K562 (cell line): ENCODE data around the gene JADE2. TPM values are rescaled to one million over a fixed set of nuclear protein-coding genes. Genes with fewer than 3 reads are reported as not detected.

Source experiments
- POLR2AphosphoS5 ChIP-seq: IDR thresholded peaks from 2 replicates; pipeline ENCODE4 v1.6.1; 2011; ENCODE audit warnings: mild to moderate bottlenecking, low read depth, low read length, moderate library complexity; ENCODE audit not compliant: control insufficient read depth, insufficient read depth
- POLR2B ChIP-seq: fragments of 450-650 bp; IDR thresholded peaks from 2 replicates; pipeline ENCODE4 v1.6.1; 2018; ENCODE audit warnings: low read depth; ENCODE audit not compliant: partially characterized antibody
- ZNF316 ChIP-seq: fragments of 450-650 bp; IDR thresholded peaks from 2 replicates; pipeline ENCODE4 v1.6.1; 2016
- polyA plus RNA-seq, 8 experiments: library from polyadenylated mRNA; depleted of rRNA in 4 of 8; stranded (reverse) in 5 of 8; unstranded in 3 of 8; fragments of >200 nt; fragmentation: Nextera tagmentation in 2 of 8; fragmentation: Illumina TruSeq in 1 of 8; extraction: Ambion mirVana in 2 of 8; extraction: Trizol in 1 of 8; gene quantifications; 2 replicates each; pipeline versions ENCODE4 v1.2.1 to v1.2.3, GENCODE V29; 2011 to 2014; ENCODE audit warnings: inconsistent platforms in 1 of 8, missing spikeins in 1 of 8
- total RNA-seq, 7 experiments: library from RNA; depleted of rRNA in 6 of 7; stranded (reverse); fragments of >200 nt in 6 of 7; fragmentation: Illumina TruSeq in 2 of 7; extraction: Trizol in 2 of 7; gene quantifications; 2 replicates each; pipeline versions ENCODE4 v1.2.1 to v1.2.3, GENCODE V29; 2011 to 2021; ENCODE audit warnings: low replicate concordance in 1 of 7
- TF ChIP-seq, protein P1 (sequence below), 2 experiments: fragments of 200-800 bp in 1 of 2; sonication (Bioruptor generic) in 1 of 2; sonication (generic) in 1 of 2; formaldehyde crosslinking in 1 of 2; IDR thresholded peaks in 1 of 2; conservative IDR thresholded peaks in 1 of 2; 2 replicates each; pipeline versions ENCODE4 v1.5.0 to v1.6.1; 2016 to 2020; ENCODE audit warnings: missing compliant biosample characterization in 1 of 2, missing genetic modification characterization in 1 of 2, missing genetic modification reagents in 1 of 2
- TF ChIP-seq, protein P2 (sequence below): sonication (generic); formaldehyde crosslinking; IDR thresholded peaks from 2 replicates; pipeline ENCODE4 v1.8.1; 2023; ENCODE audit warnings: missing genetic modification reagents, mild to moderate bottlenecking, borderline replicate concordance
- TF ChIP-seq, protein P3 (sequence below): fragments of 250-450 bp; sonication (Bioruptor Pico); IDR thresholded peaks from 2 replicates; pipeline ENCODE4 v1.5.1; 2021; ENCODE audit warnings: mild to moderate bottlenecking

The JADE2 gene
- total and polyA plus RNA-seq, 9 of the 15 experiments (the other 6 are each of a cell fraction or from before 2014, with no cell fraction given): 0.50 to 23.3 (median 9.1) TPM

DNA sequence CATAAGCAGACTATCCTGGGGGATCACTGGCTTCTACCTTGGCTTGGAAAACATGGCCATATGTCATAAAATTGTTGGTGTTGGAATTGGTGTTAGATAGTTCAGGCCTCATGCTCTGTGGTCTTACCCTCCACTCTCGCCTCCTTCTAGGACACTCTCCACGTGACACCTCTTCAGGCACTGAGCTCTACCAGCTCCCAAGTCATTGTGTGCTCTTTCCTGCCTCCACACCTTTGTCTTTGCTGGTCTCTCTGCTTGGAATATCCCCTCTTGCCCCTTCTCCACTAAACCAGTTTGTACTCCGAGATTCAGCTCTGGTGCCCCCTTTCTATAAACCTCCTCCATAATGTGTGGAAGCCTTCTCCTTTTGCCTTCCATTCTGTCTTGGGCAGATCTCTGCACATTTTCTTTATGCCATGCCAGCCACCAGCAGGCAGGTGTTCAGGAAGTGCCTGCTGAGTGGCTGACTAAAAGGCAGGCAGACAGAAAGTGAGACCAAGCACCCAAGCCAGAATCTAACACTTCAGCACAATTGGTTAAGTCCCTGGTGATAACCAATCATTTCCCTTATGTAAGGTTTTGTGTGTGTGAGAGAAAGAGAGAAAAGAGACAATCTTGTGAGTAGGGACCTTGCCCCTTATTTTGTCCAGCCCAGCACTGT, 69.5 kb downstream of the JADE2 start (continued):
- TF ChIP-seq, protein P1, sequence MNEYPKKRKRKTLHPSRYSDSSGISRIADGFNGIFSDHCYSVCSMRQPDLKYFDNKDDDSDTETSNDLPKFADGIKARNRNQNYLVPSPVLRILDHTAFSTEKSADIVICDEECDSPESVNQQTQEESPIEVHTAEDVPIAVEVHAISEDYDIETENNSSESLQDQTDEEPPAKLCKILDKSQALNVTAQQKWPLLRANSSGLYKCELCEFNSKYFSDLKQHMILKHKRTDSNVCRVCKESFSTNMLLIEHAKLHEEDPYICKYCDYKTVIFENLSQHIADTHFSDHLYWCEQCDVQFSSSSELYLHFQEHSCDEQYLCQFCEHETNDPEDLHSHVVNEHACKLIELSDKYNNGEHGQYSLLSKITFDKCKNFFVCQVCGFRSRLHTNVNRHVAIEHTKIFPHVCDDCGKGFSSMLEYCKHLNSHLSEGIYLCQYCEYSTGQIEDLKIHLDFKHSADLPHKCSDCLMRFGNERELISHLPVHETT (CRISPR knock-in tag; conservative IDR thresholded peaks at IDR 0.05 in 1 of 2, IDR thresholded peaks at IDR 0.05 in 1 of 2): no peak
- TF ChIP-seq, protein P2, sequence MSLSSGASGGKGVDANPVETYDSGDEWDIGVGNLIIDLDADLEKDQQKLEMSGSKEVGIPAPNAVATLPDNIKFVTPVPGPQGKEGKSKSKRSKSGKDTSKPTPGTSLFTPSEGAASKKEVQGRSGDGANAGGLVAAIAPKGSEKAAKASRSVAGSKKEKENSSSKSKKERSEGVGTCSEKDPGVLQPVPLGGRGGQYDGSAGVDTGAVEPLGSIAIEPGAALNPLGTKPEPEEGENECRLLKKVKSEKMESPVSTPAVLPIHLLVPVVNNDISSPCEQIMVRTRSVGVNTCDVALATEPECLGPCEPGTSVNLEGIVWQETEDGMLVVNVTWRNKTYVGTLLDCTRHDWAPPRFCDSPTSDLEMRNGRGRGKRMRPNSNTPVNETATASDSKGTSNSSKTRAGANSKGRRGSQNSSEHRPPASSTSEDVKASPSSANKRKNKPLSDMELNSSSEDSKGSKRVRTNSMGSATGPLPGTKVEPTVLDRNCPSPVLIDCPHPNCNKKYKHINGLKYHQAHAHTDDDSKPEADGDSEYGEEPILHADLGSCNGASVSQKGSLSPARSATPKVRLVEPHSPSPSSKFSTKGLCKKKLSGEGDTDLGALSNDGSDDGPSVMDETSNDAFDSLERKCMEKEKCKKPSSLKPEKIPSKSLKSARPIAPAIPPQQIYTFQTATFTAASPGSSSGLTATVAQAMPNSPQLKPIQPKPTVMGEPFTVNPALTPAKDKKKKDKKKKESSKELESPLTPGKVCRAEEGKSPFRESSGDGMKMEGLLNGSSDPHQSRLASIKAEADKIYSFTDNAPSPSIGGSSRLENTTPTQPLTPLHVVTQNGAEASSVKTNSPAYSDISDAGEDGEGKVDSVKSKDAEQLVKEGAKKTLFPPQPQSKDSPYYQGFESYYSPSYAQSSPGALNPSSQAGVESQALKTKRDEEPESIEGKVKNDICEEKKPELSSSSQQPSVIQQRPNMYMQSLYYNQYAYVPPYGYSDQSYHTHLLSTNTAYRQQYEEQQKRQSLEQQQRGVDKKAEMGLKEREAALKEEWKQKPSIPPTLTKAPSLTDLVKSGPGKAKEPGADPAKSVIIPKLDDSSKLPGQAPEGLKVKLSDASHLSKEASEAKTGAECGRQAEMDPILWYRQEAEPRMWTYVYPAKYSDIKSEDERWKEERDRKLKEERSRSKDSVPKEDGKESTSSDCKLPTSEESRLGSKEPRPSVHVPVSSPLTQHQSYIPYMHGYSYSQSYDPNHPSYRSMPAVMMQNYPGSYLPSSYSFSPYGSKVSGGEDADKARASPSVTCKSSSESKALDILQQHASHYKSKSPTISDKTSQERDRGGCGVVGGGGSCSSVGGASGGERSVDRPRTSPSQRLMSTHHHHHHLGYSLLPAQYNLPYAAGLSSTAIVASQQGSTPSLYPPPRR (CRISPR knock-in tag): no peak
- TF ChIP-seq POLR2B: no peak
- no peak for TF ChIP-seq POLR2AphosphoS5
- 0 out of 2 replicates have a peak, but pooled peaks have one; percentile 11 for TF ChIP-seq ZNF316
- TF ChIP-seq, protein P3, sequence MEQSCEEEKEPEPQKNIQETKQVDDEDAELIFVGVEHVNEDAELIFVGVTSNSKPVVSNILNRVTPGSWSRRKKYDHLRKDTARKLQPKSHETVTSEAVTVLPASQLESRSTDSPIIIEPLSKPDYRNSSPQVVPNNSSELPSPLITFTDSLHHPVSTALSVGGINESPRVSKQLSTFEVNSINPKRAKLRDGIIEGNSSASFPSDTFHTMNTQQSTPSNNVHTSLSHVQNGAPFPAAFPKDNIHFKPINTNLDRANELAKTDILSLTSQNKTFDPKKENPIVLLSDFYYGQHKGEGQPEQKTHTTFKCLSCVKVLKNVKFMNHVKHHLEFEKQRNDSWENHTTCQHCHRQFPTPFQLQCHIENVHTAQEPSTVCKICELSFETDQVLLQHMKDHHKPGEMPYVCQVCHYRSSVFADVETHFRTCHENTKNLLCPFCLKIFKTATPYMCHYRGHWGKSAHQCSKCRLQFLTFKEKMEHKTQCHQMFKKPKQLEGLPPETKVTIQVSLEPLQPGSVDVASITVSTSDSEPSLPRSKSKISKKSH (CRISPR knock-in tag): no peak
- TF ChIP-seq, all 486 proteins: peak for 2
